K562 (cell line): ENCODE results near the gene ZC3H6. TPM values are rescaled to one million over a fixed set of nuclear protein-coding genes. Genes with fewer than 3 reads are reported as not detected.

Experiments
- BCOR ChIP-seq: fragments of 450-650 bp; IDR thresholded peaks from 2 replicates; pipeline ENCODE4 v1.6.1; 2016
- BRCA1 ChIP-seq, 2 experiments: fragments of 450-650 bp in 1 of 2; sonication (generic) in 1 of 2; formaldehyde crosslinking in 1 of 2; IDR thresholded peaks; 2 replicates each; pipeline versions ENCODE4 v1.5.0 to v1.6.1; 2017 to 2020; ENCODE audit warnings: mild to moderate bottlenecking in 1 of 2, missing genetic modification reagents in 1 of 2
- EGR1 ChIP-seq: fragments of 450-650 bp; conservative IDR thresholded peaks from 2 replicates; pipeline ENCODE4 v1.6.1; 2017; ENCODE audit warnings: mild to moderate bottlenecking
- ERF ChIP-seq: fragments of 450-650 bp; formaldehyde crosslinking; IDR thresholded peaks from 2 replicates; pipeline ENCODE4 v1.4.0; 2020; ENCODE audit warnings: mild to moderate bottlenecking, mixed read lengths
- FIP1L1 ChIP-seq: fragments of 200-400 bp; formaldehyde crosslinking; IDR thresholded peaks from 2 replicates; pipeline ENCODE4 v1.6.1; 2018; ENCODE audit warnings: mild to moderate bottlenecking, low read depth, low read length; ENCODE audit not compliant: poor library complexity, severe bottlenecking
- GTF2E2 ChIP-seq: fragments of 200-800 bp; sonication (Bioruptor generic); IDR thresholded peaks from 2 replicates; pipeline ENCODE4 v1.6.1; 2016; ENCODE audit warnings: missing genetic modification characterization, missing compliant biosample characterization
- RBM14 ChIP-seq: fragments of 200-400 bp; formaldehyde crosslinking; IDR thresholded peaks from 2 replicates; pipeline ENCODE4 v1.6.1; 2018; ENCODE audit warnings: low read depth, mild to moderate bottlenecking, low read length, moderate library complexity, borderline replicate concordance; ENCODE audit not compliant: insufficient read depth
- RCOR1 ChIP-seq, 2 experiments: IDR thresholded peaks; 2 replicates each; pipeline ENCODE4 v1.6.1; 2012; ENCODE audit warnings: low read depth in 2 of 2, low read length in 2 of 2, borderline replicate concordance in 1 of 2, improper control_type of control experiment in 1 of 2
- RNF2 ChIP-seq: sonication (generic); IDR thresholded peaks from 2 replicates; pipeline ENCODE4 v1.6.1; 2016
- TARDBP ChIP-seq: fragments of 450-650 bp; IDR thresholded peaks from 2 replicates; pipeline ENCODE4 v1.6.1; 2016
- TOE1 ChIP-seq, 2 experiments: fragments of 450-650 bp in 1 of 2; sonication (generic) in 1 of 2; formaldehyde crosslinking in 1 of 2; IDR thresholded peaks; 2 replicates each; pipeline versions ENCODE4 v1.7.1 to v1.8.0; 2016 to 2022; ENCODE audit warnings: borderline replicate concordance in 2 of 2, mild to moderate bottlenecking in 2 of 2, antibody characterized with exemption in 1 of 2, inconsistent platforms in 1 of 2, low read depth in 1 of 2, missing genetic modification reagents in 1 of 2, moderate library complexity in 1 of 2
- ZC3H11A ChIP-seq: IDR thresholded peaks from 2 replicates; pipeline ENCODE4 v1.6.1; 2012; ENCODE audit warnings: low read depth, low read length, improper control_type of control experiment
- polyA plus RNA-seq, 8 experiments: library from polyadenylated mRNA; depleted of rRNA in 4 of 8; stranded (reverse) in 5 of 8; unstranded in 3 of 8; fragments of >200 nt; fragmentation: Nextera tagmentation in 2 of 8; fragmentation: Illumina TruSeq in 1 of 8; extraction: Ambion mirVana in 2 of 8; extraction: Trizol in 1 of 8; gene quantifications; 2 replicates each; pipeline versions ENCODE4 v1.2.1 to v1.2.3, GENCODE V29; 2011 to 2014; ENCODE audit warnings: inconsistent platforms in 1 of 8, missing spikeins in 1 of 8
- total RNA-seq, 7 experiments: library from RNA; depleted of rRNA in 6 of 7; stranded (reverse); fragments of >200 nt in 6 of 7; fragmentation: Illumina TruSeq in 2 of 7; extraction: Trizol in 2 of 7; gene quantifications; 2 replicates each; pipeline versions ENCODE4 v1.2.1 to v1.2.3, GENCODE V29; 2011 to 2021; ENCODE audit warnings: low replicate concordance in 1 of 7
- TF ChIP-seq, protein P1 (sequence below), 2 experiments: fragments of 150-350 bp in 1 of 2; IDR thresholded peaks; 2 replicates each; pipeline ENCODE4 v1.6.1; 2012 to 2016; ENCODE audit warnings: low read depth in 2 of 2, low read length in 2 of 2, mild to moderate bottlenecking in 1 of 2, moderate library complexity in 1 of 2
- TF ChIP-seq, protein P2 (sequence below): fragments of 450-650 bp; IDR thresholded peaks from 2 replicates; pipeline ENCODE4 v1.6.1; 2016; ENCODE audit warnings: mild to moderate bottlenecking
- TF ChIP-seq, protein P3 (sequence below): fragments of 250-450 bp; sonication (Bioruptor Pico); IDR thresholded peaks from 2 replicates; pipeline ENCODE4 v1.9.0; 2021; ENCODE audit warnings: mild to moderate bottlenecking, inconsistent platforms
- TF ChIP-seq, protein P4 (sequence below), 2 experiments: fragments of 450-650 bp; IDR thresholded peaks; 2 replicates each; pipeline ENCODE4 v1.6.1; 2016

The ZC3H6 gene
- total and polyA plus RNA-seq, 9 of the 15 experiments (the other 6 are each of a cell fraction or from before 2014, with no cell fraction given) = 0.45 to 1.9 (median 1.5) TPM

DNA sequence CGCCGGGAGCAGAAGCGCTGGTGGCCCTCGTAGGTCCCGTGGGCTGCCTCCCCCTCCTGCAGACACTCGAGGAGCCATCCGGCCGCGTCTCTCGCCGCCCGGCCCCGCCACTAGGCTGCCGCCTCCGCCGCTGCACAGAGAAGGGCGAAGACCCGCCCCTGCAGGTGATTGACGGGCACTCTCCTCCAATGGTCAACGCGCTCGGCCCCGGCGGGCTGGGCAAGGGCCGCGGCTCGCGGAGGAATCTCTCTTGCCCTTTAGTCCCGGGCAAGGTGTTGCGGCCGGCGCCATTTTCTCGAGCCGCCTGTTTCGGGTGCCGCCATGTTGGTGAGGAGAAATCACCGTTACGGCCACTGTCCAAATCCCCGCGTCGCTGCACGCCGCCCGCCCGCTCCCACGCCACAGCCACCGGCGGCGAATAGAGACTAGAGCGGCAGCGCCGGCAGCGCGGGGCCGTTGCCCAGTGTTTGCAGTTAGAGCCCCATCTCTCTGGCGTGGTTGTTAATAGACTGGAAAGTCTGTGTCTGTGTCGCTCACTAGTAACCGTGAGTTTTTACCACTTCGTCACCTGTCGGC, at the start of gene ZC3H6 (continued):
- TF ChIP-seq, protein P1, sequence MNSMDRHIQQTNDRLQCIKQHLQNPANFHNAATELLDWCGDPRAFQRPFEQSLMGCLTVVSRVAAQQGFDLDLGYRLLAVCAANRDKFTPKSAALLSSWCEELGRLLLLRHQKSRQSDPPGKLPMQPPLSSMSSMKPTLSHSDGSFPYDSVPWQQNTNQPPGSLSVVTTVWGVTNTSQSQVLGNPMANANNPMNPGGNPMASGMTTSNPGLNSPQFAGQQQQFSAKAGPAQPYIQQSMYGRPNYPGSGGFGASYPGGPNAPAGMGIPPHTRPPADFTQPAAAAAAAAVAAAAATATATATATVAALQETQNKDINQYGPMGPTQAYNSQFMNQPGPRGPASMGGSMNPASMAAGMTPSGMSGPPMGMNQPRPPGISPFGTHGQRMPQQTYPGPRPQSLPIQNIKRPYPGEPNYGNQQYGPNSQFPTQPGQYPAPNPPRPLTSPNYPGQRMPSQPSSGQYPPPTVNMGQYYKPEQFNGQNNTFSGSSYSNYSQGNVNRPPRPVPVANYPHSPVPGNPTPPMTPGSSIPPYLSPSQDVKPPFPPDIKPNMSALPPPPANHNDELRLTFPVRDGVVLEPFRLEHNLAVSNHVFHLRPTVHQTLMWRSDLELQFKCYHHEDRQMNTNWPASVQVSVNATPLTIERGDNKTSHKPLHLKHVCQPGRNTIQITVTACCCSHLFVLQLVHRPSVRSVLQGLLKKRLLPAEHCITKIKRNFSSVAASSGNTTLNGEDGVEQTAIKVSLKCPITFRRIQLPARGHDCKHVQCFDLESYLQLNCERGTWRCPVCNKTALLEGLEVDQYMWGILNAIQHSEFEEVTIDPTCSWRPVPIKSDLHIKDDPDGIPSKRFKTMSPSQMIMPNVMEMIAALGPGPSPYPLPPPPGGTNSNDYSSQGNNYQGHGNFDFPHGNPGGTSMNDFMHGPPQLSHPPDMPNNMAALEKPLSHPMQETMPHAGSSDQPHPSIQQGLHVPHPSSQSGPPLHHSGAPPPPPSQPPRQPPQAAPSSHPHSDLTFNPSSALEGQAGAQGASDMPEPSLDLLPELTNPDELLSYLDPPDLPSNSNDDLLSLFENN (IDR thresholded peaks at IDR 0.05; ENCODE audit: low read depth in 2 of 2, low read length in 2 of 2) = peak in 1 of 2 experiments; percentile 34; a peak in 1 of 4 replicates
- peak; percentile 74; the same call in 1 of the 2 replicates for TF ChIP-seq BCOR
- 0 out of 2 replicates have a peak, but pooled peaks have one; percentile 75 for TF ChIP-seq ZC3H11A
- TF ChIP-seq, protein P2, sequence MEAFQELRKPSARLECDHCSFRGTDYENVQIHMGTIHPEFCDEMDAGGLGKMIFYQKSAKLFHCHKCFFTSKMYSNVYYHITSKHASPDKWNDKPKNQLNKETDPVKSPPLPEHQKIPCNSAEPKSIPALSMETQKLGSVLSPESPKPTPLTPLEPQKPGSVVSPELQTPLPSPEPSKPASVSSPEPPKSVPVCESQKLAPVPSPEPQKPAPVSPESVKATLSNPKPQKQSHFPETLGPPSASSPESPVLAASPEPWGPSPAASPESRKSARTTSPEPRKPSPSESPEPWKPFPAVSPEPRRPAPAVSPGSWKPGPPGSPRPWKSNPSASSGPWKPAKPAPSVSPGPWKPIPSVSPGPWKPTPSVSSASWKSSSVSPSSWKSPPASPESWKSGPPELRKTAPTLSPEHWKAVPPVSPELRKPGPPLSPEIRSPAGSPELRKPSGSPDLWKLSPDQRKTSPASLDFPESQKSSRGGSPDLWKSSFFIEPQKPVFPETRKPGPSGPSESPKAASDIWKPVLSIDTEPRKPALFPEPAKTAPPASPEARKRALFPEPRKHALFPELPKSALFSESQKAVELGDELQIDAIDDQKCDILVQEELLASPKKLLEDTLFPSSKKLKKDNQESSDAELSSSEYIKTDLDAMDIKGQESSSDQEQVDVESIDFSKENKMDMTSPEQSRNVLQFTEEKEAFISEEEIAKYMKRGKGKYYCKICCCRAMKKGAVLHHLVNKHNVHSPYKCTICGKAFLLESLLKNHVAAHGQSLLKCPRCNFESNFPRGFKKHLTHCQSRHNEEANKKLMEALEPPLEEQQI = peak; percentile 93
- 0 out of 2 replicates have a peak, but pooled peaks have one; percentile 75 for TF ChIP-seq TOE1 (IDR thresholded peaks at IDR 0.05; ENCODE audit: borderline replicate concordance)
- TF ChIP-seq TOE1 (CRISPR knock-in tag; IDR thresholded peaks at IDR 0.05; ENCODE audit: borderline replicate concordance, low read depth) = no peak
- peak; percentile 96 for TF ChIP-seq TARDBP
- TF ChIP-seq, protein P3, sequence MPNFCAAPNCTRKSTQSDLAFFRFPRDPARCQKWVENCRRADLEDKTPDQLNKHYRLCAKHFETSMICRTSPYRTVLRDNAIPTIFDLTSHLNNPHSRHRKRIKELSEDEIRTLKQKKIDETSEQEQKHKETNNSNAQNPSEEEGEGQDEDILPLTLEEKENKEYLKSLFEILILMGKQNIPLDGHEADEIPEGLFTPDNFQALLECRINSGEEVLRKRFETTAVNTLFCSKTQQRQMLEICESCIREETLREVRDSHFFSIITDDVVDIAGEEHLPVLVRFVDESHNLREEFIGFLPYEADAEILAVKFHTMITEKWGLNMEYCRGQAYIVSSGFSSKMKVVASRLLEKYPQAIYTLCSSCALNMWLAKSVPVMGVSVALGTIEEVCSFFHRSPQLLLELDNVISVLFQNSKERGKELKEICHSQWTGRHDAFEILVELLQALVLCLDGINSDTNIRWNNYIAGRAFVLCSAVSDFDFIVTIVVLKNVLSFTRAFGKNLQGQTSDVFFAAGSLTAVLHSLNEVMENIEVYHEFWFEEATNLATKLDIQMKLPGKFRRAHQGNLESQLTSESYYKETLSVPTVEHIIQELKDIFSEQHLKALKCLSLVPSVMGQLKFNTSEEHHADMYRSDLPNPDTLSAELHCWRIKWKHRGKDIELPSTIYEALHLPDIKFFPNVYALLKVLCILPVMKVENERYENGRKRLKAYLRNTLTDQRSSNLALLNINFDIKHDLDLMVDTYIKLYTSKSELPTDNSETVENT (CRISPR knock-in tag) = peak; percentile 95
- TF ChIP-seq RNF2 = peak; percentile 94
- no peak for TF ChIP-seq BRCA1 (IDR thresholded peaks at IDR 0.05)
- TF ChIP-seq BRCA1 (CRISPR knock-in tag; IDR thresholded peaks at IDR 0.05) = no peak
- TF ChIP-seq GTF2E2 (tag) = peak; percentile 93
- TF ChIP-seq RBM14 = 0 out of 2 replicates have a peak, but pooled peaks have one; percentile 68
- TF ChIP-seq, protein P4, sequence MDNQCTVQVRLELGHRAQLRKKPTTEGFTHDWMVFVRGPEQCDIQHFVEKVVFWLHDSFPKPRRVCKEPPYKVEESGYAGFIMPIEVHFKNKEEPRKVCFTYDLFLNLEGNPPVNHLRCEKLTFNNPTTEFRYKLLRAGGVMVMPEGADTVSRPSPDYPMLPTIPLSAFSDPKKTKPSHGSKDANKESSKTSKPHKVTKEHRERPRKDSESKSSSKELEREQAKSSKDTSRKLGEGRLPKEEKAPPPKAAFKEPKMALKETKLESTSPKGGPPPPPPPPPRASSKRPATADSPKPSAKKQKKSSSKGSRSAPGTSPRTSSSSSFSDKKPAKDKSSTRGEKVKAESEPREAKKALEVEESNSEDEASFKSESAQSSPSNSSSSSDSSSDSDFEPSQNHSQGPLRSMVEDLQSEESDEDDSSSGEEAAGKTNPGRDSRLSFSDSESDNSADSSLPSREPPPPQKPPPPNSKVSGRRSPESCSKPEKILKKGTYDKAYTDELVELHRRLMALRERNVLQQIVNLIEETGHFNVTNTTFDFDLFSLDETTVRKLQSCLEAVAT (IDR thresholded peaks at IDR 0.05) = peak in 1 of 2 experiments; percentile 69; a peak in 2 of 4 replicates
- TF ChIP-seq RCOR1 (IDR thresholded peaks at IDR 0.05; ENCODE audit: borderline replicate concordance in 1 of 2, low read depth in 2 of 2, low read length in 2 of 2) = peak in 1 of 2 experiments; percentile 51; a peak in 1 of 4 replicates
- peak; percentile 97 for TF ChIP-seq FIP1L1
- TF ChIP-seq ERF (CRISPR knock-in tag) = no peak
- TF ChIP-seq EGR1 = peak; percentile 74
